ENCODE measurements around the gene COL13A1. TPM values are rescaled to one million over a fixed set of nuclear protein-coding genes. Genes with fewer than 3 reads are reported as not detected.

The COL13A1 gene
- total RNA-seq, 1 donor from 2014 or later = 18.3 TPM

DNA sequence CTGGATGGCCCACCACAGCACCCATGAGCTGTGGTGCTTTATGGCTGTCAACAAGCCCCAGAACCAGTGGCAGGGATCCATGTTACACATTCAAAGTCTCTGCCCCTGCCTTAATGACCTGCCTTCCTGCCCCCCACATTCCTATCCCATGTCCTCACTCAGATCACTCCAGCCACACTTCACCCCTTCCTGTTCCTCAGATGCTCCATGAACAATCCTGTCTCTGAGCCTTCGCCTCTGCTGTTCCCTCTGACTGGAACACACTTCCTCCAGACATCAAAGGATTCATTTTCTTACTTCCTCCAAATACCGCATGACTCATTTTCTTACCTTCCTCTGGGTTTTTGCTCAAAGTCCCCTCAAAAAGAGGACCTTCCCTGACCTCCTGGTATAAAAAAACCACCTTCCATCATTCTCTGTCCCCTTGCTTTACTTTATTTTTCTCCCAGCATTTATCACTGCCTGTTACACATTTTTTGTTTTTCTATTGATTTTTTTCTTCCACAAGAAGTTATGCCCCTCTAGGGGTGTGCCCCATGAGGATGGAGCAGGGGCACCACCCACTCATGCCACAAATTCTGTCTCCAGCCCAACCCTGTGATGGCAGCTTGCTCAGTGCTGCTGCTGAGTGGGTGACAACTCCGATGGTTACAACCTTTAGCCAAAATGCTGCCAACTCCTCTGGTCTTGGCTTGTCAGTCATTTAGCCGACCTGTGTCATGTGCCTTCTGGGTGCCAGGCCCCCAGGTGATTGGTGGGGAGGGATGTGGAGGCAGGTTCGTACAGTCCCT, 18.2 kb downstream of the COL13A1 start:
- DNase-seq (ENCODE audit: low spot score) = no peak

DNA sequence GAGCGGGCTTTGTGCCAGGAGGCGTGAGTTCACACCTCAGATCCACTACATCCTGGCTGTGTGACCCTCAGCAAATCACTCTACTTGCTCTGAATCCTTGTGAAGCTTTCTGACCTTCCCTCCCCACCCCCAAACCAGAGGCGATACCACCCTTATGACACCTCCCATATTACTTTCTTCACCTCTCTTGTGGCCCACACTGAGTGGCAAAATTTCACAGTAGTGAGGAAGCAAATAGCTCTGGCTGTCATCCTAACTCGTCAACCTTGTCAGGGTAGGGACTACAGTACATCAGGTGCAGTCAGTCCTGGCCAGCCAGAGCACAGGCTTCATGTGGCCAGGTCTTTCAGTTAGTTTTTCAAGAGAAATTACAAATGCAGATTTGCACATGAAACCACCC, 19.1 kb downstream of the COL13A1 start:
- no peak for DNase-seq (ENCODE audit: low spot score)

DNA sequence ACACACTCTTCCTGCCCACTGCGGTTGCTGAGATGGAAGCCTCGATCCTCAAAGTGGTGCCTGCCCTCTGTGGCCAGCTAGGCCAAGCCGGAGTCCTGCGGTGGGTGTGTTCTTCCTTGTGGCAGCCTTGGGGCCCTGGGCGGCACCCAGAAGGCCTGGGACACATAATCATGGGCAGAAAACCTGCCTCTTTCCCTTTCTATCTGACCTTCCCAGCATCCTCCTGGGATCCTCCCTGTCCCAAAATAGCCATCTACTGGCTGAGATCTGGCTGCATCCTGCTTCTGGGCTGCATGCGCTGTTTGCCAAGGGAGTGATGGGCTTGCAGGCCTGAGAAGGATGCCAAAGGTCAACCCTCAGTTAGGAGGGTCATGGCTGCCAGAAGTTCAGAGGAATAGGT, 23.9 kb downstream of the COL13A1 start:
- no peak for DNase-seq (ENCODE audit: low spot score)

DNA sequence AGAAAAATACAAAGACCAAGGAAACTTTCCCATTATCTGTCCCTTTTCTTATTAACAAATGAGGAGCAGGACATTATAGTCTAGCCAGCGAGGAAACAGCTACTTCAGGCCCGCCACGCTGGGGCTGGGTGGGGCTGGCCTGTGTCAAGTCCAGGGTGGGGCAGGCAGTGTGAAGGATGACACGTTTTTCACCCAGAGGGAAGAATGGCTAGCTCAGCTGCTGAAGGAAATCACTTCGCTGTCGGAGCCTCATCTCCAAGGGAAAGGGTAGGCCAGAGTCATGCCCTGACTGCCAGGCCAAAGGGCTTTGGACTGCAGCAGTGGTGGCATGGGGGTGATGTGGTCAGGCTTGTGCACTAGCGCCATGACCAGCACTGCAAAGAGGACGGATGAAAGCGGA, 24.4 kb downstream of the COL13A1 start:
- no peak for DNase-seq (ENCODE audit: low spot score)

DNA sequence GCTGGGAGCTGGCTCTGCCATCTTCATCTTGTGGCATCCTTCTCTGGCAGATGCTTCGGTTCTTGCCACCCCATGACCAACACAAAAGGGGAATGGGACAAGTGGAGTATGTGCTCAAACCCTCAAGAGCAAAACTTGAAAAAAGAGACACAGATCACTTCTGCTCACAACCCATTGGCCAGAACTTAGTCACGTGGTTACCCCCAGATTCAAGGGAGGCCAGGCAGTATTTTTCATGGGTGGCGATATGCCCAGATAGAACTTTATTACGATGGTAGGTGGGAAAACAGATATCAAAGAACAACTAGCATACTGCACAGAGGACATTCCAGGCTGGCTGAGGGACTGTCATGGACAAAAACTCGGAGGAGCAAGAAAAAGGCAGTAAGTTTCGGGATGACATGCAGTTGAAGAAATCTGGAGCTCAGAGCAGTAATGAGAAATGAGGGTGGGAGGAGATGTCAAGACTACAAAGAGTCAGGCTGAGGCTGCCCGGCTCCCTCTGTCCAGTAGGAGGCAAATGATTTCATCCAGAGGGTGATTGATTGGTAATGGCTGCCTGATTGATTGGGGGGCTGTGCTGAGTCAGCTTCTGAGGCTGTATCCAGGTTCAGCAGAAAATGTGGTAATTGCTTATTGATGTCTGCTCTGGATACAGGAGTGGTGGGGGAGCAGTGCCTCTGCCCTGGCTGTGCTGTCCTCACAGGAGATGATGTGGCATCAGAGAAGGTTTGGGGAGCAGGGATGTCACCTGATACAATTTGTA, 25.3 kb downstream of the COL13A1 start:
- no peak for DNase-seq (ENCODE audit: low spot score)

DNA sequence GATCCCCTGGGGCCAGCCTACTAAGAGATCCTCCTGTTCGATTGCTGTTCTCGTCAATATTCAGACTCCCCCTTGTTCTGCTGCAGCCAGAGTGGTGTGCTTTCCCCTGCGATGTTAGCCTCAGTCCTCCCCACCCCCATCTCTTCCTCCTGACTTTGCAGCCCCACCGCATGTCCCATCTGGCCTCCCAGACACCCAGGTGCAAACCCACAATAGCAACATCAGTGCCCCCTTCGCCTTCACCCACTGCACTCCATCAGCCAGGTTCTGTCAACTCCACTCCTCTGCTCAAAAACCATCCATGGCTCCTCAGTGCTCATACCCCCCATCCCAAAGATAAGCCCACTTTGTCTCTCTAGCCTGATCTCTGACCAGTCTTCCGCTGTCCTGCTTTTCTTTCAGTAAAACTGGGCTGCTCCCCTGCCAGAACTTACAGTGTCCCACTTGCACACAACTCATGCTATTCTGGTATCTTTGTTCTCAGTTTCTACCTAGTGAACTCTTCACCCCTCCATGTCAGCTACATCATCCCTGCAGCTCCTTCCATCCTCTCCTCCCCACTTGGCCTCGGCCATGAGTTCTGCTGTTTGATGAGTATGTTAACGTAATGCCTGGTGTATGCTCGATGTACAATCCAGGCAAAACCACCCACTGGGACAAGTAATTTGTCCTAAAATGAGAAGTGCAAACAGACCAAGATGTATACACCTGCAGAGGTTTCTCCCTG, 26.6 kb downstream of the COL13A1 start:
- no peak for DNase-seq (ENCODE audit: low spot score)

DNA sequence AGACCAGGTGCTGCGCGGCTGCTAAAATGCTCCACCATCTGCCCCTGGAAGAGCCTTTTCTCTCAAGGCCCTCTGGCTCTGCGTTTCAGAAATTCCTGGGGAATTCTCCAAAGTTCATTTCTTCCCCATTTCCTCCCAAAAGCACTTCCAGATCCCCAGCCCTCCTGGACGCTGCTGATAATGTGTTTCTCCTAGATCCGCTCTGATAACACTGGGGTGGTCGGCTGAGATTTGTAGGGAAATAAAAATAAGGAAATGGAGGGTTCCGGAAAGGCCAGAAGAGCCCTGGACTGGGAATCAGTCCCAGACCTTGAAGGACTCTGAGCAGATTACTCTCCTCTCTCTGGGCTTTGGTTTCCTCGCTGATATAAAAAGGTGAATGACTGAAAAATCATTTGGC, 28.1 kb downstream of the COL13A1 start:
- no peak for DNase-seq (ENCODE audit: low spot score)

DNA sequence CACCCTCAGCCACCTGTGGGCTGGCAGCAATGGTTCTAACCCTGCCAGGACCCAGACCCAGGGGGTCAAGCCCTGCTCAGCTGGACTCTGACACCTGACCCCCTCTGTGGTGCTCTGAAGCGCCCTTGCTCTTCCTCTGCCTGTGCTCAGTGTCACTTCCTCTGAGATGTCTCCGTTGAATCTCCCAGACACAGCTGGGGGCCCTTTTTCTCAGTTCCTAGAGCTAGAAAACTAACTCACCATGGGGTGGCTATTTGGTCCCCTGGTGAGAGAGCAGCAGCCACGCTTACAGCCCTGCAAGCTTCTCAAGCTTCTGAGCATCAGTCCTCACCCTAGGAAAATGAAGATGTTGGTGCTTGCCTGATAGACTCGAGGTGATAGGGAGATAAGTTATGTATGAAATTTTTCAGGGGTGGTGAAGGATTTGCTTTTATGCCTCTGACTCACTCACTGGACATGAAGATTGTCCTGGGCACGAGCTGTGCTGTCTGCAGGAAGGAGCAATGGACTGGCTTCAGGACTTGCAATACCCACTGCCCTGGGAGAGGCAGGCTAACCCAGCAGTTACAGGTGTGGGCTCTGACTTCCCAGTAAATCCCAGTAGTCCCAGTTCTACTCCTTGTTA, 29.6 kb downstream of the COL13A1 start:
- no peak for DNase-seq (ENCODE audit: low spot score)

DNA sequence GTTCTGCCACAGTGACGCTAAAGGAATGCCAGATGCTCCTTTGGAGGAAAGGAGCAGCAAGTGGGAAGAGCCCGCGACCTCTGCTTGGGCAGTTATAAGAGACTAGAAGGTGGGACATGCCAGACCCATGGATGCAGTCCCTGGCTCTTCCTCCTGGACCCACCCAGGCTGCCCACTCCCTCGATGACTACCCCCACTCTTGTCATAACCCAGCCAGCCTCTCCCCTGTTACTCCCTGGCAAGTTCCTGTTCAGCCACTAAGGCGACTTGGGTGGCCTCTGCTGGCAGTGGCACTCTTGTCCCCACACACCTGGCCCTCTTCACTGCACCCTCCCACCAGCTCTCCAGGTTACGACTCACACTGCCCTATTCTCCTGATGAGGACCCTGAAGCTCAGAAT, 33.5 kb downstream of the COL13A1 start:
- no peak for DNase-seq (ENCODE audit: low spot score)

DNA sequence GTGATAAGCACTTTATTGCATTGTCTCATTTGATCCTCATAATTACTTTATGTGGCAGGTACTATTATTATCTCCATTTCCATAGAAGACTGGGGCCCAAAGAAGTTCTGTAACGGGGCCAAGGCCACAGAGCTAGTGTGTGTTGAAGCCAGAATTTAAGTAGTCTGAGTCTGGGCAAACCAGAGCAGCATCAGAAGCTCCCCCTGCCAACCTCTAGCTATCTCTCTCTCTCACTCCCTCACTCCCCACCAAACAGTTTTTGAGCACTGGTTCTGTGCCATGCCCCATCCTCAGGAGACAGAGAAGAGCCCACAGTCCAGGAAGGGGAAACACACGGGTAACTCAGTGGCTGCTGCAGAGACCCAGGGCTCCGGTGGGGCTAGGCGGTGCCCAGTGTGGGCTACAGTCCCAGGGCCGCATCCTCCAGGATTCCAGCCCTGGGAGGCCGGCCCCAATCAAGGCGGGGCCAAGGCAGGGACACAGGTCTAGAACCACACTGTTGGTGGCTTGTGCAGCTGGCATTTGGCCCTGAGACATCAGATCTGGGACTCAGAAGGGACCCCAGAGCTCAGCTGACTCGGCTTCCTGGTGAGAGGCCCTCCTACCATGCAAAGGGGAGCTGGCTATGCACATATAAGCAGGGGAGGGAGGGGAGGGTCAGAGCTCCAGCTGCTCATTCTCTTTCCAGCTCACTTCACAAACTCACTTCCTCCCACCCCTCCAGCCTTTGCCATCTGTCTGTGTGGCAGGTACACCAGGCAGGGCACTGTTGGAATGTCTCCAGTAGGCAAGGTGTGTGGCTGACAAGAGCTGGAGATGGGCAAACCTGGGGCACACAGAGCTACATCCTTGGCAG, 34.4 kb downstream of the COL13A1 start:
- DNase-seq (ENCODE audit: low spot score) = no peak

DNA sequence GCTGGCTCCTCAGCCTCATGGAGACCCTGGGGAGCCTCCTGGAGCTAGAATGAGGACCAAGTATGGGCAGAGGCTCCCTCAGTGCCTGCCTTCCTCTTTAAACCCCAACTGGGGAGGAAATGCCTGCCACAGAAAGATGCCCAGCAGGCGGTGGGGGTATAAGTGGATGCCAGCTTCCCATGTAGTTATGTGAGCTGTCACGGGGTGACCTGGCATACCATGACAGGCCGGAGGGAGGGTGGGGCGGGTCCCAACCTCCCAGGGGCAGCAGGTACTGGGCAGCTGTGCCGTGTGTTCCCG, 35.0 kb downstream of the COL13A1 start:
- no peak for DNase-seq (ENCODE audit: low spot score)

DNA sequence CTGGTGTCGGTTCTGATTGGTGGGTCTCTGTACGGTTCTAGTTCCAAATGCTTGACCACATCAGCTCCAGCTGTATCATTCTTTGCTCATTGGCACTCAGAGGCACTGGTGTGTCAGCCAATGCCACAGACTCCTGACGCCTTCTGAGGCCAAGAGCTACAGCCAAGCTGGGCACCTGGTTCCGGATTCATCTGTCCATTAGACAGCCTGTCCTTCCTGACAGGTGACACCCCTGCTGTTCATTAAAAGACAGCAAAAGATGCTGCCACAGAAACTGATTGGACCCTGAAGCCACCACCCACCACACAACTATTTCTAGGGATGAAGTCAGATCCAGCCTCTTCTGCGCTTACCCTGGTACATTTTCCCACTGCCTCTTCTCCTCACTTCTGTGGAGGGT, 35.6 kb downstream of the COL13A1 start:
- DNase-seq (ENCODE audit: low spot score) = no peak

DNA sequence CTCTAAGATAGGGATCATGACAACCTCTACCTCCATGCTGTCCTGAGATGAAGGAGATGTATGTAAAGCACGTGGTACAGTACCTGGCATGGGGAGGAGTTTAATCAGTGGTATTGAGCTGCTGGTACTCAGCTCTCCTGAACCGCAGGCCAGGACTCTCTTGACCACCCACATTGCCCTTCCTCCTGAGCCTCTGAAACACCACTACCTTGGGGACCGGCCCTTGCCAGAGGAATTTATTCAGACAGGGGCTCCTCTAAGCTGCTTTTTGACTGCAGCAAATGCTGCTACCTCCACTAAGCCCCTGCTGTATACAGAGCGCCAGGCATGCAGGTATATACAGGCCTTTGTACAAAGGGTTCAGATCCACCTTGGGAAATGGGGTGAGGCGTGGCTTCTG, 36.7 kb downstream of the COL13A1 start:
- no peak for DNase-seq (ENCODE audit: low spot score)

DNA sequence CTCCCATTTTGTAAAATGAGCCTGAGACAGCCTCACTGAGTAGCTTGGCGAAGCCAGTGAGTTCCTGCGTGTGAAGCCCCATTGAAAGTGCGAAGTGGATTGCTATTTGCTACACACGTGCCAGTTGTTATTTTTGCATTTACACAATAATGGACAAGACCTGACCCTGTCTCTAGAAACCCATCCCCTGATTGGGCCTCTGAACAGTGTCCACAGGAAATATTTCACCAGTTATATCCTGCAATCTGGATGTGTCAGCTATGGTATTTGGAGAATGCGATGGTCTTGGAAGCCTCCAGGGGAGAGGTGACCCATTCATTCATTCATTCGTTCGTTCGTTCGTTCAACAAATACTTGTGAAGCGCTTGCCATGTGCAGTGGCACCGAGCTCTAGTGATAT, 37.1 kb downstream of the COL13A1 start:
- DNase-seq (ENCODE audit: low spot score) = no peak

DNA sequence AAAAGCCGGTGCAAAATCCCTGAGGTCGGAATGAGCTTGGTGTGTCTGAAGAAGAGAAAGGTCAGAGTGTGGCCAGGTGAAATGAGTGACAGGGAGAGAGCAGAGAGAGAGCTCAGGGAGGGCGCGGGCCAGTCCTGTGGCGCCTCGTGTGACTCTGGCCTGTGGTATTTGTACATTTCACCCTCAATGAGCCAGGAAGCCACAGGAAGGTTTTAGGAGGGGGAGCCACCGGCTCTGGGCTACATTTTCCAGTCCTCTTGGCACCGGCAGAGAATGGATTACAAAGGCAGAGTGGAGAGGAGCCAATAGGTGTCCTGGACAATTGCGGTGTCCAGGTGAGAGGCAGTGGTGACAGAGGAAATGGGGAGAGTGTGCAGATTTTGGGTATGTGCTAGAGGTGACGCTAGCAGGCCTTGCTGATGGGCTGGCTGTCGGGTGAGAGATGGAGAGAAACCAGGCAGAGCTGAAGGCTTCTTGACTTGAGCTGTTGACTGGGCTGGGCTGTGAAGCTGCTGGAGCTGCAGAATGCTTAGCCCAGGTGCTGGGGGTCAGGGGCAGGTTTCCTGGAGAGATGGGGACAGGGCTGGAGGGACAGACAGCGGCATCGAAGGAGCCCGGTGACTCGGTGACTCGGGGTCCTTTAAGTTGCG, 38.1 kb downstream of the COL13A1 start:
- no peak for DNase-seq (ENCODE audit: low spot score)

DNA sequence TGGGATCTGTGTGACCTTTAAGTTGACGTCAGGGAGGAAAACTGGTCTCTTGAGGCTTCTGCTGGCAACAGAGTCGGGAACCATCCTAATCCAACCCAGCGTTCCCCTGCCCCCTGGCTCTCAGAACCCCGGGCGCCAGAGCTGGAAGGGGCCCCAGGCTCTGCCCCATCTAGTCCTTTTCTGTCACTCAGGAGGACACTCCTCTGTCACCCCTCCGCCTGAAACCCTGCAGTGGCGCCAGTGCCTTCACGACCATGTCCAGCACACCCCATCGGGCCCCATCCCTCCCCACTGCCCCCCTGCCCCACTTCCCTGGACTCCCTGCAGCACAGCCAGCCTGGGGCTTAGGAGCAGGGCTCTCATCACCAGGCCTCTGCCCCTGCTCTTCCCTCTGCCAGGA, 39.1 kb downstream of the COL13A1 start:
- no peak for DNase-seq (ENCODE audit: low spot score)

DNA sequence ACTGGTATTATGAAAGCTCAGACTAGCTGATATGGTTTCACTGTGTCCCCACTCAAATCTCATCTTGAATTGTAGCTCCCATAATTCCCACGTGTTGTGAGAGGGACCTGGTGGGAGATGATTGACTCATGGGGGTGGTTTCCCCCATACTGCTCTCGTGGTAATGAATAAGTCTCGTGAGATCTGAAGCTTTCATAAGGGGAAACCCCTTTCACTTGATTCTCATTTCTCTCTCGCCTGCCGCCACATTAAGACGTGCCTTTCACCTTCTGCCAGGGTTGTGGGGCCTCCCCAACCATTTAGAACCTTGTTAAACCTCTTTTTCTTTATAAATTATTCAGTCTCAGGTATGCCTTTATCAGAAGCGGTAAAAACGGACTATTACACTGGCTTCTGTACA, 40.3 kb downstream of the COL13A1 start:
- DNase-seq (ENCODE audit: low spot score) = no peak

DNA sequence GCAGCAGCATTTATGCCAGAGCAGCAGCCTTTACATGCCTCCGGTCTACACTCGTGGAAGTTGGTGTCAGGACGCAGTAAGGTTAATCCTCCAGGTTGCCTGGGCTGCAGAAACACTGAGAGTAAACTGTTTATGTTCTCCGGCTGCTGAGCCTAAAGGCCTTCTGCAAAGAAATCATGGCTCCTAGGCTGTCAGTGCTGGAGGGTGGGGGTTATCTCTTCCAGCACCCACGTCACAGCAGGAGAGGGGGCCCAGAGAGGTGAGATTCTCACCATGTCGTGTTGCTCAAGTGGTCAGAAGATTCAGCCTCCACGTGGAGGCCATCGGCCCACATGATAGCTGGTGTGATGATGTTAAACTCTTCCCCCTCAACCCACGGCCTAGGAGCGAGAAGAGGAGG, 41.2 kb downstream of the COL13A1 start:
- no peak for DNase-seq (ENCODE audit: low spot score)

DNA sequence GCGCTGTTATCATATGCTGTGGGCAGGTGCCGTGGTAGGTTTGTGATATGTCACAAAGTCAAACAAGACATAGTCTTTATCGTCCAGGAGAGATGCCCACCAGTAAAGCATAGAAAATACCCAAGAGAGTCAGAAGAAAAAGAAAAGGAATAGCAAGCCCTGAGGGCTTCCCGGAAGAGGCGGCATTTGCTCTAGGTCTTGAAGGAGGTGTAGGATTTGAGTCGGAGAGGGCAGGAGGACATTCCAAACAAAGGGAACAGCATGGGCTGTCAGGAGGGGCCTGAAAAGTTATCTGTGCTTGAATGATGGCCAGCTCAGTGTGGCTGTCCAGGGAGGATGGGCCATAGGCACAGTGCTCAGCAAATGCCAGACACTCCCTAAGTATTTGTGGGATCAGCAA, 42.2 kb downstream of the COL13A1 start:
- no peak for DNase-seq (ENCODE audit: low spot score)

DNA sequence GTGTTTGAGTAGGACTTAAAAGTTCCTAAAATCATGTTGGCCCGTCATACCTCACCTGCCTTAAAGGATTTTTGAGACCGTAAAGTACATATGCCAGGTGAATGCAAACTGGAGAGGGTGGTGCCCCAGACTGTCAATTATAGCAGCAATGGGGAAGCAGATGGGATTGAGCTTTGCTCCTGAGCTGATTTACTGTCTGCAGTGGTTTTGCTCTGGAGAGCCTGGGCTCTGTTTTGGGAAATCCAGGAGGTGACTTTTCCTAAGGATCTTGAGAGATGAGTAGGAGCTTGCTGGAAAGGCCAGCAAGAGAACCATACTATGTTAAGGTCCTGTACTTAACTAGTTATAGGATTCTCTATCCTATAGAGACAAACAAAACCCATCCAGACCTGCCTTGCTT, 43.0 kb downstream of the COL13A1 start:
- DNase-seq (ENCODE audit: low spot score) = no peak
